HepG2 (cell line): ENCODE data around the gene DGAT2. TPM values are rescaled to one million over a fixed set of nuclear protein-coding genes. Genes with fewer than 3 reads are reported as not detected.

Experiments
- ARID5B ChIP-seq: IDR thresholded peaks from 2 replicates; pipeline ENCODE4 v1.4.0; 2020; ENCODE audit warnings: mild to moderate bottlenecking, missing genetic modification reagents
- ARNT ChIP-seq: fragments of 450-650 bp; IDR thresholded peaks from 2 replicates; pipeline ENCODE4 v1.6.1; 2017
- CENPT ChIP-seq: sonication (generic); formaldehyde crosslinking; IDR thresholded peaks from 2 replicates; pipeline ENCODE4 v1.8.0; 2022; ENCODE audit warnings: low read depth, mild to moderate bottlenecking, moderate library complexity, missing genetic modification reagents
- ELF1 ChIP-seq: sonication (generic); formaldehyde crosslinking; IDR thresholded peaks from 2 replicates; pipeline ENCODE4 v1.4.0; 2020; ENCODE audit warnings: missing genetic modification reagents
- GTF3A ChIP-seq: sonication (generic); formaldehyde crosslinking; conservative IDR thresholded peaks from 2 replicates; pipeline ENCODE4 v1.4.0; 2020; ENCODE audit warnings: mild to moderate bottlenecking, missing genetic modification reagents
- NCOA1 ChIP-seq: sonication (generic); formaldehyde crosslinking; IDR thresholded peaks from 2 replicates; pipeline ENCODE4 v1.9.0; 2021; ENCODE audit warnings: missing genetic modification reagents
- REPIN1 ChIP-seq: sonication (generic); formaldehyde crosslinking; IDR thresholded peaks from 2 replicates; pipeline ENCODE4 v1.8.0; 2022; ENCODE audit warnings: missing genetic modification reagents, low read depth, mild to moderate bottlenecking, borderline replicate concordance
- SAFB2 ChIP-seq: sonication (generic); formaldehyde crosslinking; IDR thresholded peaks from 2 replicates; pipeline ENCODE4 v1.5.1; 2020; ENCODE audit warnings: missing genetic modification reagents, low read depth, mild to moderate bottlenecking, borderline replicate concordance
- ZFY ChIP-seq: sonication (generic); formaldehyde crosslinking; IDR thresholded peaks from 2 replicates; pipeline ENCODE4 v1.4.0; 2020; ENCODE audit warnings: missing genetic modification reagents
- ZNF3 ChIP-seq: IDR thresholded peaks from 2 replicates; pipeline ENCODE4 v1.7.0; 2017; ENCODE audit warnings: inconsistent platforms
- ZNF317 ChIP-seq: sonication (generic); formaldehyde crosslinking; IDR thresholded peaks from 2 replicates; pipeline ENCODE4 v1.5.0; 2020; ENCODE audit warnings: mild to moderate bottlenecking, missing genetic modification reagents
- ZNF503 ChIP-seq: sonication (generic); formaldehyde crosslinking; IDR thresholded peaks from 2 replicates; pipeline ENCODE4 v1.4.0; 2020; ENCODE audit warnings: missing genetic modification reagents
- ZNF646 ChIP-seq: sonication (generic); formaldehyde crosslinking; IDR thresholded peaks from 2 replicates; pipeline ENCODE4 v1.9.0; 2021; ENCODE audit warnings: mild to moderate bottlenecking, missing genetic modification reagents
- ZNF720 ChIP-seq: sonication (generic); formaldehyde crosslinking; IDR thresholded peaks from 2 replicates; pipeline ENCODE4 v1.4.0; 2020; ENCODE audit warnings: missing genetic modification reagents
- ZNF775 ChIP-seq: sonication (generic); formaldehyde crosslinking; IDR thresholded peaks from 2 replicates; pipeline ENCODE4 v1.4.0; 2020; ENCODE audit warnings: missing genetic modification reagents, mild to moderate bottlenecking, moderate library complexity, borderline replicate concordance
- ZNF878 ChIP-seq: sonication (generic); formaldehyde crosslinking; IDR thresholded peaks from 2 replicates; pipeline ENCODE4 v1.8.1; 2023; ENCODE audit warnings: mild to moderate bottlenecking, missing genetic modification reagents, moderate library complexity
- ZSCAN25 ChIP-seq: sonication (generic); formaldehyde crosslinking; IDR thresholded peaks from 2 replicates; pipeline ENCODE4 v1.8.0; 2022; ENCODE audit warnings: mild to moderate bottlenecking, missing genetic modification reagents
- polyA plus RNA-seq, 8 experiments: library from polyadenylated mRNA; depleted of rRNA in 3 of 8; stranded (reverse) in 7 of 8; unstranded in 1 of 8; fragments of >200 nt; fragmentation: Illumina TruSeq in 4 of 8; extraction: Trizol in 4 of 8; gene quantifications; 2 replicates each; pipeline versions ENCODE4 v1.2.1 to v1.2.3, GENCODE V29; 2011 to 2016; ENCODE audit warnings: low read depth in 4 of 8, missing spikeins in 1 of 8, mixed read lengths in 1 of 8; ENCODE audit not compliant: insufficient read depth in 1 of 8
- total RNA-seq, 5 experiments: library from RNA; depleted of rRNA; stranded (reverse); fragments of >200 nt; fragmentation: Illumina TruSeq; extraction: Trizol; gene quantifications; 2 replicates each; pipeline ENCODE4 v1.2.3, GENCODE V29; 2016; ENCODE audit warnings: low read depth in 1 of 5

DGAT2 gene
- total and polyA plus RNA-seq, 2 of the 13 experiments (the other 11 are each of a cell fraction or from before 2014, with no cell fraction given), result 39.0 to 65.6 TPM

- TF ChIP-seq ZNF646 (CRISPR knock-in tag) (no peak), ZNF3 (CRISPR knock-in tag) (no peak), ELF1 (CRISPR knock-in tag) (peak; percentile 94), GTF3A (CRISPR knock-in tag) (no peak), SAFB2 (no peak; the same call in 1 of the 2 replicates), NCOA1 (CRISPR knock-in tag) (no peak), CENPT (CRISPR knock-in tag) (no peak), ZSCAN25 (CRISPR knock-in tag) (0 out of 2 replicates have a peak, but pooled peaks have one; percentile 5), ZNF503 (CRISPR knock-in tag) (no peak), ZFY (CRISPR knock-in tag) (no peak), ZNF317 (CRISPR knock-in tag) (no peak), REPIN1 (no peak), ZNF775 (CRISPR knock-in tag) (no peak), ARNT (no peak), ZNF878 (CRISPR knock-in tag) (no peak), ZNF720 (CRISPR knock-in tag) (no peak), ARID5B (CRISPR knock-in tag) (no peak; the same call in 1 of the 2 replicates)
These were observed 46.2 kb downstream of the DGAT2 start, which contains the start of gene UVRAG (continued) for GRCh38 chr11:75814677-75815344.
